ENCODE results near the gene HTRA1.

The HTRA1 gene

GRCh38 chr10:122516734-122517133, 55.4 kb downstream of the HTRA1 start:
- Histone ChIP-seq H3K9me3 (ENCODE audit: low read length) (no peaks in the 10 kb centered on the region), H3K9me2 (ENCODE audit: low read depth, low read length) (no peaks in the 10 kb centered on the region), H3F3A (ENCODE audit: insufficient read depth, low read length) (no peaks in the 10 kb centered on the region), H3K79me2 (ENCODE audit: insufficient read depth, low read length) (no peaks in the 10 kb centered on the region), H3K36me3 (ENCODE audit: insufficient read depth, low read length) (no peaks in the 10 kb centered on the region), H4K20me1 (ENCODE audit: insufficient read depth, low read length) (no peaks in the 10 kb centered on the region), H3K27me3 (ENCODE audit: insufficient read depth, low read length) (no peaks in the 10 kb centered on the region), H3K4me1 (ENCODE audit: insufficient read depth, low read length, severe bottlenecking) (no peaks in the 10 kb centered on the region), H2AFZ (ENCODE audit: low read length) (no peak overlapping the region), H3K27ac (ENCODE audit: low read depth, low read length, poor library complexity, severe bottlenecking) (no peak overlapping the region), H3K4me2 (ENCODE audit: low read length) (no peak overlapping the region), H3K9ac (ENCODE audit: low read length) (no peak overlapping the region), H3K4me3 (ENCODE audit: low read depth, low read length, poor library complexity, severe bottlenecking) (no peak overlapping the region)
- TF ChIP-seq, protein P1, sequence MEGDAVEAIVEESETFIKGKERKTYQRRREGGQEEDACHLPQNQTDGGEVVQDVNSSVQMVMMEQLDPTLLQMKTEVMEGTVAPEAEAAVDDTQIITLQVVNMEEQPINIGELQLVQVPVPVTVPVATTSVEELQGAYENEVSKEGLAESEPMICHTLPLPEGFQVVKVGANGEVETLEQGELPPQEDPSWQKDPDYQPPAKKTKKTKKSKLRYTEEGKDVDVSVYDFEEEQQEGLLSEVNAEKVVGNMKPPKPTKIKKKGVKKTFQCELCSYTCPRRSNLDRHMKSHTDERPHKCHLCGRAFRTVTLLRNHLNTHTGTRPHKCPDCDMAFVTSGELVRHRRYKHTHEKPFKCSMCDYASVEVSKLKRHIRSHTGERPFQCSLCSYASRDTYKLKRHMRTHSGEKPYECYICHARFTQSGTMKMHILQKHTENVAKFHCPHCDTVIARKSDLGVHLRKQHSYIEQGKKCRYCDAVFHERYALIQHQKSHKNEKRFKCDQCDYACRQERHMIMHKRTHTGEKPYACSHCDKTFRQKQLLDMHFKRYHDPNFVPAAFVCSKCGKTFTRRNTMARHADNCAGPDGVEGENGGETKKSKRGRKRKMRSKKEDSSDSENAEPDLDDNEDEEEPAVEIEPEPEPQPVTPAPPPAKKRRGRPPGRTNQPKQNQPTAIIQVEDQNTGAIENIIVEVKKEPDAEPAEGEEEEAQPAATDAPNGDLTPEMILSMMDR (IDR thresholded peaks at IDR 0.05; ENCODE audit: low read length) = no peak
- no peak for TF ChIP-seq EZH2 (IDR thresholded peaks at IDR 0.05; ENCODE audit: borderline replicate concordance, low read length)

- no peaks in the 10 kb centered on the region for H3K9me2 ChIP-seq (ENCODE audit: low read depth, low read length)
- H3K27ac ChIP-seq (ENCODE audit: low read depth, low read length, poor library complexity, severe bottlenecking) = no peak overlapping the region
Measured at GRCh38 chr10:122519144-122519543, 57.8 kb downstream of the HTRA1 start.

GRCh38 chr10:122519873-122520272, 58.5 kb downstream of the HTRA1 start:
- H3K4me3 ChIP-seq (ENCODE audit: low read depth, low read length, poor library complexity, severe bottlenecking) = no peak overlapping the region
- TF ChIP-seq, protein P1 (IDR thresholded peaks at IDR 0.05; ENCODE audit: low read length) = no peak
- TF ChIP-seq EZH2 (IDR thresholded peaks at IDR 0.05; ENCODE audit: borderline replicate concordance, low read length) = no peak
- H3K9me2 ChIP-seq (ENCODE audit: low read depth, low read length) = no peaks in the 10 kb centered on the region
- no peak overlapping the region for H3K9ac ChIP-seq (ENCODE audit: low read length)
- no peaks in the 10 kb centered on the region for H3F3A ChIP-seq (ENCODE audit: insufficient read depth, low read length)
- H3K27me3 ChIP-seq (ENCODE audit: insufficient read depth, low read length) = no peaks in the 10 kb centered on the region
- no peaks in the 10 kb centered on the region for H3K36me3 ChIP-seq (ENCODE audit: insufficient read depth, low read length)
- no peak overlapping the region for H3K27ac ChIP-seq (ENCODE audit: low read depth, low read length, poor library complexity, severe bottlenecking)
- H3K4me2 ChIP-seq (ENCODE audit: low read length) = no peak overlapping the region
- no peak overlapping the region for H2AFZ ChIP-seq (ENCODE audit: low read length)
- H3K9me3 ChIP-seq (ENCODE audit: low read length) = no peaks in the 10 kb centered on the region
- no peaks in the 10 kb centered on the region for H3K4me1 ChIP-seq (ENCODE audit: insufficient read depth, low read length, severe bottlenecking)
- H3K79me2 ChIP-seq (ENCODE audit: insufficient read depth, low read length) = no peaks in the 10 kb centered on the region
- H4K20me1 ChIP-seq (ENCODE audit: insufficient read depth, low read length) = no peaks in the 10 kb centered on the region

More at GRCh38 chr10:122519144-122519543, 57.8 kb downstream of the HTRA1 start:
- no peaks in the 10 kb centered on the region for H3K4me1 ChIP-seq (ENCODE audit: insufficient read depth, low read length, severe bottlenecking)
- no peaks in the 10 kb centered on the region for H3K36me3 ChIP-seq (ENCODE audit: insufficient read depth, low read length)
- H3K4me2 ChIP-seq (ENCODE audit: low read length) = no peak overlapping the region
- no peak overlapping the region for H3K4me3 ChIP-seq (ENCODE audit: low read depth, low read length, poor library complexity, severe bottlenecking)
- H3K27me3 ChIP-seq (ENCODE audit: insufficient read depth, low read length) = no peaks in the 10 kb centered on the region
- no peak overlapping the region for H2AFZ ChIP-seq (ENCODE audit: low read length)
- no peaks in the 10 kb centered on the region for H4K20me1 ChIP-seq (ENCODE audit: insufficient read depth, low read length)
- H3F3A ChIP-seq (ENCODE audit: insufficient read depth, low read length) = no peaks in the 10 kb centered on the region
- H3K9ac ChIP-seq (ENCODE audit: low read length) = no peak overlapping the region
- H3K79me2 ChIP-seq (ENCODE audit: insufficient read depth, low read length) = no peaks in the 10 kb centered on the region
- no peaks in the 10 kb centered on the region for H3K9me3 ChIP-seq (ENCODE audit: low read length)
- TF ChIP-seq EZH2 (IDR thresholded peaks at IDR 0.05; ENCODE audit: borderline replicate concordance, low read length) = no peak
- TF ChIP-seq, protein P1 (IDR thresholded peaks at IDR 0.05; ENCODE audit: low read length) = no peak
